ENCODE results near the gene SLITRK3. TPM values are rescaled to one million over a fixed set of nuclear protein-coding genes. Genes with fewer than 3 reads are reported as not detected.

SLITRK3 gene
- total and polyA plus RNA-seq, 2 of the 13 experiments (the other 11 are each of a cell fraction or from before 2014, with no cell fraction given): not detected

GRCh38 chr3:165212580-165212979 is 16.4 kb upstream of the SLITRK3 start (continued):
- TF ChIP-seq ZUFSP (CRISPR knock-in tag; IDR thresholded peaks at IDR 0.05; ENCODE audit: borderline replicate concordance) (no peak), EP300 (IDR thresholded peaks at IDR 0.05; ENCODE audit: low read depth in 2 of 2, low read length in 2 of 2) (peak in 1 of 2 experiments; percentile 40; a peak in 1 of 4 replicates), EP300 (CRISPR knock-in tag; IDR thresholded peaks at IDR 0.05; ENCODE audit: borderline replicate concordance) (no peak), SOX6 (IDR thresholded peaks at IDR 0.05) (no peak), SOX6 (CRISPR knock-in tag; IDR thresholded peaks at IDR 0.05) (peak; percentile 46; the same call in 1 of the 2 replicates), ZSCAN25 (CRISPR knock-in tag; IDR thresholded peaks at IDR 0.05) (no peak), MYC (CRISPR knock-in tag; IDR thresholded peaks at IDR 0.05; ENCODE audit: borderline replicate concordance) (no peak), HMGXB4 (CRISPR knock-in tag; IDR thresholded peaks at IDR 0.05; ENCODE audit: borderline replicate concordance in 1 of 2, low read depth in 1 of 2) (no peak), HIVEP1 (CRISPR knock-in tag; IDR thresholded peaks at IDR 0.05) (no peak), DMTF1 (CRISPR knock-in tag; IDR thresholded peaks at IDR 0.05) (no peak), ZNF224 (CRISPR knock-in tag; IDR thresholded peaks at IDR 0.05) (no peak), SMYD3 (CRISPR knock-in tag; IDR thresholded peaks at IDR 0.05) (no peak), FOXO1 (CRISPR knock-in tag; IDR thresholded peaks at IDR 0.05) (0 out of 2 replicates have a peak, but pooled peaks have one; percentile 16), IRF9 (CRISPR knock-in tag; IDR thresholded peaks at IDR 0.05; ENCODE audit: borderline replicate concordance) (no peak), RXRB (CRISPR knock-in tag; IDR thresholded peaks at IDR 0.05; ENCODE audit: borderline replicate concordance) (peak; percentile 34; the same call in 1 of the 2 replicates), EED (CRISPR knock-in tag; IDR thresholded peaks at IDR 0.05) (no peak), CERS6 (CRISPR knock-in tag; IDR thresholded peaks at IDR 0.05) (no peak), HNF4G (IDR thresholded peaks at IDR 0.05; ENCODE audit: borderline replicate concordance, low read depth, low read length) (0 out of 2 replicates have a peak, but pooled peaks have one; percentile 18), HNF4G (CRISPR knock-in tag; IDR thresholded peaks at IDR 0.05; ENCODE audit: borderline replicate concordance, low read depth) (no peak)

Data from HepG2 (cell line).